Activated B cell treated with CpG ODN at 0.5 μM for 24 hours (primary cell): ENCODE measurements around the gene CSAD. TPM values are rescaled to one million over a fixed set of nuclear protein-coding genes. Genes with fewer than 3 reads are reported as not detected.

Source experiments
- ATAC-seq: fragments of 200-7000 bp; cut with Tn5 transposase; one replicate; pipeline ENCODE4 v1.10.0; 2021; ENCODE audit warnings: low read depth, mild to moderate bottlenecking, moderate library complexity
- CTCF ChIA-PET: fragments of 350-600 bp; sonication (Branson Sonifier 250); formaldehyde crosslinking; loops from one replicate; lab custom pipeline; 2021; ENCODE audit warnings: antibody characterized with exemption; lab: Charles Lee
- POLR2A ChIA-PET: fragments of 350-600 bp; sonication (Branson Sonifier 250); formaldehyde crosslinking; loops from one replicate; lab custom pipeline; 2021; ENCODE audit warnings: antibody characterized with exemption; lab: Charles Lee
- DNase-seq: peaks from one replicate; pipeline ENCODE4 v3.0.0; 2022
- H3K27ac Mint-ChIP-seq: one replicate; pipeline ENCODE4 v1.8.0; 2020; ENCODE audit warnings: mixed read lengths
- H3K27me3 Mint-ChIP-seq: one replicate; pipeline ENCODE4 v1.8.0; 2021; ENCODE audit warnings: mixed read lengths
- H3K36me3 Mint-ChIP-seq: one replicate; pipeline ENCODE4 v1.8.0; 2021; ENCODE audit warnings: low read depth, mixed read lengths
- H3K4me1 Mint-ChIP-seq: one replicate; pipeline ENCODE4 v1.8.0; 2021; ENCODE audit warnings: mixed read lengths
- H3K4me3 Mint-ChIP-seq: one replicate; pipeline ENCODE4 v1.8.0; 2020; ENCODE audit warnings: mild to moderate bottlenecking, mixed read lengths
- H3K9me3 Mint-ChIP-seq: one replicate; pipeline ENCODE4 v1.8.0; 2020; ENCODE audit warnings: mixed read lengths
- intact Hi-C: fragments of 100-400 bp; cut with micrococcal nuclease; formaldehyde crosslinking; loops from one replicate; pipeline ENCODE4 v1.15.1; 2024
- total RNA-seq: library from RNA; stranded (reverse); gene quantifications from 2 replicates; pipeline ENCODE4 v1.2.3, GENCODE V29; 2022
- TF ChIP-seq, protein P1 (sequence below): fragments of 200-600 bp; IDR thresholded peaks from one replicate; pipeline ENCODE4 v1.8.0; 2022; ENCODE audit warnings: antibody characterized with exemption, mild to moderate bottlenecking

Gene CSAD
- total RNA-seq, 1 donor from 2014 or later = 34.6 TPM

DNA sequence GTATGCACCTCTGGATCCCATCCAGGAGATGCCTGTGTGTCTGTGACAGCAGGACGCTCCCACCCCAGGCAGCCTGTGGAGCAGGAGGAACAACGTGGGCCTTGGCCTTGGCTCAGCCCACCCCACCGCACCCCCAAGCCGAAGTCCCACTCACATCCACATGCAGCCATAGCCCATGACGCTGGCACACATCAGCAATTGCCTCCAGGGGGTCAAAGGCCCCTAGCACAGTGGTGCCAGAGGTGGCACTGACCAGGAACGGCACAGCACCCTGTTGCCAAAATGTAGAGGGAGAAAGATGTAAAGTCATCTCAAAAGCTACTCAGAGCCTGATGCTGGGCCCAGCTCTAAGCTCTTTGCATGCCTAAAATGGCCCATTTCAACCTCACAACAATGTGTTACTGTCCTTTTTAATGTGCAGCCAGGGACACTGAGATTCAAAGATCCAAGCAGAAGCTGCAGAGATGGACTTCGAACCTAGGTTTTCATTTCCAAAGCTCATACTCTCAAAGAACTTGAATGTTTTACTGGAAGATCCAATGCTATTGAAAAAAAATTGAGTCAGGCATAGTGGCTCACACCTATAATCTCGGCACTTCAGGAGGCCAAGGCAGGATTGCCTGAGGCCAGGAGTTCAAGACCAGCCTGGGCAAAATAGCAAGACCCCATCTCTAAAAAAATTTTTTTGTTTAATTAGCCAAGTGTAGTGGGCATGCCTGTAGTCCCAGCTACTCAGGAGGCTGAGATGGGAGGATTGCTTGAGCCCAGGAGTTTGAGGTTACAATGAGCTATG lies 19.4 kb downstream of the CSAD start:
- CTCF ChIA-PET = interaction anchor here (1.4 to 4.9 kb wide), 9 partner anchors 19 to 131 kb away, joined by 4 to 65 read pairs (median 12); partner anchors contain the start of genes CSAD and ZNF740
- Mint-ChIP-seq H3K9me3 (no peaks in the 10 kb centered on the region), H3K4me3 (no peak overlapping the region), H3K27me3 (no peaks in the 10 kb centered on the region), H3K36me3 (no peaks in the 10 kb centered on the region), H3K27ac (no peak overlapping the region), H3K4me1 (peaks cover 5% of the 10 kb centered on the region)
- TF ChIP-seq, protein P1, sequence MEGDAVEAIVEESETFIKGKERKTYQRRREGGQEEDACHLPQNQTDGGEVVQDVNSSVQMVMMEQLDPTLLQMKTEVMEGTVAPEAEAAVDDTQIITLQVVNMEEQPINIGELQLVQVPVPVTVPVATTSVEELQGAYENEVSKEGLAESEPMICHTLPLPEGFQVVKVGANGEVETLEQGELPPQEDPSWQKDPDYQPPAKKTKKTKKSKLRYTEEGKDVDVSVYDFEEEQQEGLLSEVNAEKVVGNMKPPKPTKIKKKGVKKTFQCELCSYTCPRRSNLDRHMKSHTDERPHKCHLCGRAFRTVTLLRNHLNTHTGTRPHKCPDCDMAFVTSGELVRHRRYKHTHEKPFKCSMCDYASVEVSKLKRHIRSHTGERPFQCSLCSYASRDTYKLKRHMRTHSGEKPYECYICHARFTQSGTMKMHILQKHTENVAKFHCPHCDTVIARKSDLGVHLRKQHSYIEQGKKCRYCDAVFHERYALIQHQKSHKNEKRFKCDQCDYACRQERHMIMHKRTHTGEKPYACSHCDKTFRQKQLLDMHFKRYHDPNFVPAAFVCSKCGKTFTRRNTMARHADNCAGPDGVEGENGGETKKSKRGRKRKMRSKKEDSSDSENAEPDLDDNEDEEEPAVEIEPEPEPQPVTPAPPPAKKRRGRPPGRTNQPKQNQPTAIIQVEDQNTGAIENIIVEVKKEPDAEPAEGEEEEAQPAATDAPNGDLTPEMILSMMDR = no peak
- intact Hi-C loops = no loop called here
- POLR2A ChIA-PET = interaction anchor here (1.2 to 2.6 kb wide), 3 partner anchors 19 to 160 kb away, joined by 3 to 16 read pairs (median 10); partner anchors contain the start of genes AAAS, CSAD and ZNF740
- ATAC-seq = no peak
- DNase-seq = no peak

DNA sequence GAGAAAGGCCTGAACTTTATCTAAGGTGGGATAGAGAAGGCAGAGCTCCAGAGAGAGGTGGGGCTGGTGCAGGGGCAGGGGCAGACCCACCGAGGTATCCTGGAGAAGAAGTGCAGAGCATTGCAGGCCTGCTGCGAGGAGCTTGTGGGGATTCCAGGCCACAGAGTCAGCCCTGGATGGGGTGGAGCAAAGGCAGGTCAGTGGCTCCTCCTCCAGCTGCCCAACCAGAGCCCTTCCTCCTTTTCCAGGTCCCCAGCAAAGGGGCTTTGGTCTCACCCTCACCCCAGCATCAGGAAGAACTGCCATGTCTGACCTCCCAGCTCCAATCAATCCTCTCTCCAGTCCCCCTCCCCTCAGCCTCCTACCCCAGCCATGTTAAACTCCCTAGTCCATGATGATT lies 20.1 kb downstream of the CSAD start:
- TF ChIP-seq, protein P1 = no peak
- Mint-ChIP-seq H3K27me3 (no peaks in the 10 kb centered on the region), H3K4me1 (peaks cover 5% of the 10 kb centered on the region), H3K36me3 (no peaks in the 10 kb centered on the region), H3K27ac (no peak overlapping the region), H3K9me3 (no peaks in the 10 kb centered on the region), H3K4me3 (no peak overlapping the region)
- intact Hi-C loops = no loop called here
- DNase-seq = no peak
- ChIA-PET CTCF (interaction anchor here (0.7 to 4.9 kb wide), 16 partner anchors 20 to 139 kb away, joined by 3 to 65 read pairs (median 8); partner anchors contain the start of genes CSAD, MYG1, SOAT2 and ZNF740), POLR2A (interaction anchor here (1.2 to 2.6 kb wide), 3 partner anchors 20 to 161 kb away, joined by 3 to 16 read pairs (median 10); partner anchors contain the start of genes AAAS, CSAD and ZNF740)
- ATAC-seq = no peak

DNA sequence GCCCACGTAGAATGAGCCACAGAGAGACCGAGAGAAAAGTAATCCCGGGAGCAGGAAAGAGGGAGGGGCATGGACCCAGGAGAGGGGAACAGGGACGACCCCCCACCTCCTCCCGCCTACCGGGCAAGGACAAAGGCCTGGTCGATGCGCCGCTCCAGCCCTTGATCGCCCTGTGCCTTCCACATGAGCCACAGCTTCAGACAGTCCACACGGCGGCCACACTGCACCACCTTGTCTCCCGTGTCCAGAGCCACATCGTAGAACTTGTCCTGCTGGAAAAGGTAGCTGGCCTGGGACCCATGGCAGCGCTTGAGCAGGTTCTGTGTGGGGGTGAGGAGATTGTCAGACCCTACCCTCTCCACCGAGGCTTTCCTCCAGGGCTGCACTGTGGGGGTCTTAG lies 20.7 kb downstream of the CSAD start:
- peaks cover 5% of the 10 kb centered on the region for H3K4me1 Mint-ChIP-seq
- ATAC-seq = no peak
- TF ChIP-seq, protein P1 = no peak
- no peaks in the 10 kb centered on the region for H3K9me3 Mint-ChIP-seq
- H3K27ac Mint-ChIP-seq = no peak overlapping the region
- no peak overlapping the region for H3K4me3 Mint-ChIP-seq
- CTCF ChIA-PET = interaction anchor here (0.7 to 4.9 kb wide), 26 partner anchors 13 to 275 kb away, joined by 3 to 65 read pairs (median 7); partner anchors contain the start of genes AAAS, CSAD, ESPL1 and MYG1
- no peaks in the 10 kb centered on the region for H3K36me3 Mint-ChIP-seq
- H3K27me3 Mint-ChIP-seq = no peaks in the 10 kb centered on the region
- no peak for DNase-seq
- POLR2A ChIA-PET = interaction anchor here (0.5 to 2.6 kb wide), 9 partner anchors 21 to 339 kb away, joined by 3 to 16 read pairs (median 5); partner anchors contain the start of genes AAAS, CSAD, MAP3K12 and ZNF740
- intact Hi-C loops = loop anchor here (1.0 kb wide), 10 partner anchors 20 to 261 kb away; partner anchors contain the start of genes AAAS, CSAD, ITGB7 and ZNF740

DNA sequence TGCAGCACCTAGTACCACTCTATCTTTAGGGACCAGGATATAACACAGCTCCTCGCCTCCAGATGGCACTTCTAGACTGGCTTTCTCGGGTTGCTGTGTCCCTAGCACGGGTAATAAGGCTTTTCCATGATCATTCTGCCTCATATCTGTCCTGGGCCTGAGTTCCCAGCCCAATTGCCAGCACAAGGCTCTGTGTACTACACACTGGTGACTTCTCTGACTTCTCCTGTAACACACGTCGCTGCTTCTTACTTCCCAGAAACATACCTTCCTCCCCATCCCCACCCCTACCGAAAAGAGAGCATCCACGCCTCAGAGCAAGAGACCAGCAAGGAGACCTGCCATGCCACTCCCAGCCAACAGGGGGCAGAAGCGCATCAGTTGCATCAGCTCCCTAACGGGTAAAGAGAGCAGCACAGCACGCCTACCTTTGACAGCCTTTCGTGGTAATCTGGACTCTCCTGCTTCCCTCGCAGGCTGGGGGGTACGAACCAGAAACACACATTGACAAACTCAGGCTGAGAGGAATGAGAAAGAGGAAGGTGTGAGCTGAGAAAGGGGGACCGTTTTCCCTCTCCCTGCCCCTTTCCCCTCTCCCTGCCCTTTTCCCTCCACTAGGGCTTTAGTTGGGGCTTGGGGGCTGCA lies 21.4 kb downstream of the CSAD start:
- Mint-ChIP-seq H3K4me1 (peaks cover 5% of the 10 kb centered on the region), H3K27ac (no peak overlapping the region), H3K4me3 (no peak overlapping the region), H3K27me3 (no peaks in the 10 kb centered on the region), H3K36me3 (no peaks in the 10 kb centered on the region), H3K9me3 (no peaks in the 10 kb centered on the region)
- ChIA-PET POLR2A (interaction anchor here (0.5 to 2.6 kb wide), 9 partner anchors 21 to 340 kb away, joined by 3 to 16 read pairs (median 5); partner anchors contain the start of genes AAAS, CSAD, MAP3K12 and ZNF740), CTCF (interaction anchor here (0.7 to 4.9 kb wide), 25 partner anchors 9 to 274 kb away, joined by 3 to 65 read pairs (median 7); partner anchors contain the start of genes AAAS, CSAD, ESPL1 and MYG1)
- DNase-seq = peak; percentile 78
- peak; percentile 100 for ATAC-seq
- intact Hi-C loops = loop anchor here (1.0 kb wide), 10 partner anchors 21 to 262 kb away; partner anchors contain the start of genes AAAS, CSAD, ITGB7 and ZNF740
- TF ChIP-seq, protein P1 = peak; percentile 13
